Nephron progenitor cell (in vitro differentiated cells): ENCODE results near the gene ALMS1.
"Not testable (repeated sequence)": the region's sequence is repeated elsewhere in the genome, so short reads cannot be mapped to it uniquely, and the experiment has no call there.

ENCODE experiments used
- DNase-seq: peaks from one replicate; pipeline ENCODE4 v3.0.0; 2021
- H3K27ac Mint-ChIP-seq: 2 replicates; pipeline ENCODE4 v1.8.0; 2021; ENCODE audit warnings: mild to moderate bottlenecking, moderate library complexity, mixed read lengths
- H3K27me3 Mint-ChIP-seq: 2 replicates; pipeline ENCODE4 v1.8.0; 2021; ENCODE audit warnings: mild to moderate bottlenecking, low read depth, mixed read lengths; ENCODE audit not compliant: poor library complexity
- H3K36me3 Mint-ChIP-seq: 2 replicates; pipeline ENCODE4 v1.8.0; 2021; ENCODE audit warnings: low read depth, mixed read lengths
- H3K4me1 Mint-ChIP-seq: 2 replicates; pipeline ENCODE4 v1.8.0; 2021; ENCODE audit warnings: mixed read lengths
- H3K4me3 Mint-ChIP-seq: 2 replicates; pipeline ENCODE4 v1.8.0; 2021; ENCODE audit warnings: mild to moderate bottlenecking, moderate library complexity, mixed read lengths
- H3K9me3 Mint-ChIP-seq: 2 replicates; pipeline ENCODE4 v1.8.0; 2021; ENCODE audit warnings: mild to moderate bottlenecking, moderate library complexity, mixed read lengths
- CTCF ChIP-seq: fragments of 200-600 bp; sonication (generic); IDR thresholded peaks from 2 replicates; pipeline ENCODE4 v1.5.0; 2021; ENCODE audit warnings: antibody characterized with exemption

ALMS1 gene

DNA sequence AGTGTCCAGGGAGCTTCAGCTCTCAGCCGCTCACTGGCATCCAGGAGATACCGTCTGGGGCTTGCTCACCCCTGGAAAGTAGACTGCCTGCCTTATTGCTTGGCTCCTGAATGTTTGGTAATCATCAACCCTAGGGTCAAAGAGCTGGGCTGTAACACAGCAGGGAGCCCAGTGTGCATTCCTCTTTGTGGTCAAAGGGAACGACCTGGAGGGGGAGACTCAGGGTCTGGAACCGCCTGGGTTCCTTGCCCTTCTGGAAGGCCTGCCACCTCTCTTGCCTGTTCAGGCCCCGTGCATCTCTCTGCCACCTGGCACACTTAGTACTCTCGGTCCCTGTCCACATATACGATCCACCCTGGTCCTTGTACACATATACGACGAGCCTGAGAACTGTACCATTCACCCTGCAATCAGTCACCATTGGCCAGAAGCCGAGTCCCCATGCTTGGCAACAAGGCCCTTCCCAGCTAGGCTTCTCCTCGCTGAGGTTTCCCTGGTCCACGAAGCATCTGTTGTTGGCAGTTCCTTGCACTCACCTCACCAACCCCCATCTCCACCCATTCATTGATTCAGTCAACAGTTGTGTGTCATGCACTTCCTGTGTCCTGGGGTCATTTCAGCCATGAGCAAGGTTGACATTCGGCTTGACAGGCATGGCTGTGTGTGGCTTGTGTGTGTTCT is 256.8 kb downstream of the ALMS1 start, which contains the start of gene NAT8:
NAT8 (minus strand) TSS at position 85 of the 681 bp plus-strand sequence. CDS start 794 bp downstream, outside the sequence.
- no peak for DNase-seq
- no peak within 1 kb of the TSS for H3K4me3 Mint-ChIP-seq
- peaks cover 8% of the 10 kb centered on the region for H3K4me1 Mint-ChIP-seq
- no peak within 1 kb of the TSS for H3K27ac Mint-ChIP-seq
- TF ChIP-seq CTCF, result no peak
- H3K36me3 Mint-ChIP-seq, result peaks cover 8% of the 10 kb centered on the region
- peaks cover 41% of the 10 kb centered on the region for H3K27me3 Mint-ChIP-seq
- peaks cover 41% of the 10 kb centered on the region for H3K9me3 Mint-ChIP-seq

DNA sequence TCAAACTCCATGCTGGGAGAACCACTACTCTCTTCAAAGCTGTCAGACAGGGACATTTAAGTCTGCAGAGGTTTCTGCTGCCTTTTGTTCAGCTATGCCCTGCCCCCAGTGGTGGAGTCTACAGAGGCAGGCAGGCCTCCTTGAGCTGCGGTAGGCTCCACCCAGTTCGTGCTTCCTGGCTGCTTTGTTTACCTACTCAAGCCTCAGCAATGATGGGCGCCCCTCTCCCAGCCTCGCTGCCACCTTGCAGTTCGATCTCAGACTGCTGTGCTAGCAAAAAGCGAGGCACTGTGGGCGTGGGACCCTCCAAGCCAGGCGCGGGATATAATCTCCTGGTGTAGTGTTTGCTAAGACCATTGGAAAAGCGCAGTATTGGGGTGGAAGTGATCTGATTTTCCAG is 262.1 kb downstream of the ALMS1 start:
- Mint-ChIP-seq H3K27me3 (peaks cover 47% of the 10 kb centered on the region), H3K9me3 (peaks cover 29% of the 10 kb centered on the region)
- H3K27ac Mint-ChIP-seq, H3K4me3 Mint-ChIP-seq, H3K4me1 Mint-ChIP-seq, H3K36me3 Mint-ChIP-seq, DNase-seq: not testable (repeated sequence)

DNA sequence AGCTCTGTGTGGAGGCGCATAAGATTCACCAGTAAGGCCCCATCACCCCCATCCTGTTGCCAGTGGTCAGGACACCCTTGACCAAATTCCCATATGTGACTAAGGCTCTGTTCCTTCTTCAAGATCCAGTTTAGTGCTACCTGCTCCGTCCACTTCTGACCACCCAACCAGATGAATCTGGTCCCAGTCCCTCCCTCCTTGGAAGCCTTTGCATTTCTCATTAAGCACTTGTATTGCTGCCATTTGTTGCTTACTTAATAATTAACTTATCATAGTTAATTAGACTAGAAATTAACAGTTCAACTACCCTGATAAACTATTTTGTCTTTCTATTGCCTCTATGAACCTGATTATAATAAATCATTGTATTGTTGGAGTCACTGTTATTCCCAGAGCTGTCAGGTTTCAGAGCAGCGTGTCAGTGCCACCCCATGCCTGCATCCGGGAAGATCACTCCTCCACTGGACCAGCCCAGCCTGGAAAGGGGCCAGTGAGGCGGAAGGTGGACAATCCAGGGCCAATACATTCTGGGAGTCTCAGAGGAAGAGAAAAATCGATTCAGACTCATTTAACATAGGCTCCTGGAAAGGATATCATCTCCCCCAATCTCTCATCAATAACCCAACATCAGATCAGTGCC is 266.1 kb downstream of the ALMS1 start:
- Mint-ChIP-seq H3K4me1 (no peaks in the 10 kb centered on the region), H3K27me3 (peaks cover 27% of the 10 kb centered on the region), H3K27ac (no peak overlapping the region), H3K36me3 (no peaks in the 10 kb centered on the region), H3K4me3 (no peak overlapping the region), H3K9me3 (peaks cover 20% of the 10 kb centered on the region)
- no peak for TF ChIP-seq CTCF
- DNase-seq, result no peak

DNA sequence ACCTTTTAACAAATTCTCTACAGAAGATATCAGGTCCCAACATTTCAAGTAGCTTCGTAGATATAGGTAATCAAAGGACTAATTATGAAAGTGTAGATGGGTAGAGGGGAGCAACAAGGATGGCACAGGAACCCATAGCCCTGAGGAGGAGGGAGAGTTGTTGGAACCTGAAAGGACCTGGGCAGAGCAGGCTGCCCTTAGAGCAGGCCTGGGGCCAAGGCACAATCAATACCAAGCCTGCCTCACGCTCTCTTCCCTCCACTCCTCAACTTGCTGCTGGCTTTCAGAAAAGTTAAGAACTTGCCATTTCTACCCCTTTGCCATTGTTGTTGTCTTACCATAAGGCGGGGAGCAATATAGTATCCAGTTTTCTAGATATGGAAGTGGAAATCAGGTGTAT is 266.7 kb downstream of the ALMS1 start:
- no peak overlapping the region for H3K27ac Mint-ChIP-seq
- peaks cover 14% of the 10 kb centered on the region for H3K9me3 Mint-ChIP-seq
- no peak for DNase-seq
- H3K36me3 Mint-ChIP-seq, result no peaks in the 10 kb centered on the region
- peaks cover 23% of the 10 kb centered on the region for H3K27me3 Mint-ChIP-seq
- no peak for TF ChIP-seq CTCF
- H3K4me3 Mint-ChIP-seq, result no peak overlapping the region
- H3K4me1 Mint-ChIP-seq, result no peaks in the 10 kb centered on the region

DNA sequence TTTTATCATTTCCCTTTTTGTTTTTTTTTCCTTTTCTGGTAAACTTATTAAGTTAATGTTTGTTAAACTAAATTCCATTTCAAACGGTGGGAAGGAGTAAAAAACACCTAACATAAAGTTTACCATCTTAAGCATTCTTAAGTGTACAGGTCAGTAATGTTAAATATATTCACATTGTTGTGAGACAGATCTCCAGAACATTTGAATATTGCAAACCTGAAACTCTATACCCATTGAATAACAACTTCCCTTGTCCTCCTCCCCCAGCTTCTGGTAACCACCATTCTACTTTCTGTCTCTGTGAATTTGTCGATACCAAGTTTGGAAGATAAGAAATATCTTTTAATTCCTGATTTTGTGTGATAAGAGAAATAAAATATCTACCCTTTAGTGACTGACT is 268.5 kb downstream of the ALMS1 start:
- Mint-ChIP-seq H3K4me1 (no peaks in the 10 kb centered on the region), H3K27ac (no peak overlapping the region), H3K27me3 (peaks cover 37% of the 10 kb centered on the region)

More for the DNA sequence above, 268.5 kb downstream of the ALMS1 start:
- Mint-ChIP-seq H3K36me3 (no peaks in the 10 kb centered on the region), H3K9me3 (no peaks in the 10 kb centered on the region), H3K4me3 (no peak overlapping the region)
- TF ChIP-seq CTCF, result no peak
- no peak for DNase-seq
